Measurements from ENCODE around the gene FOXI3.

The FOXI3 gene

GRCh38 chr2:88452565-88452905 lies at the start of gene FOXI3:
Gene FOXI3 (minus strand): TSS chr2:88452693. CDS start chr2:88452535, 158 bp downstream.
- DNase-seq = no peak

- DNase-seq = no peak
Measured at GRCh38 chr2:88500691-88501090, 48.2 kb upstream of the FOXI3 start.

GRCh38 chr2:88499204-88499603 lies 46.7 kb upstream of the FOXI3 start:
- DNase-seq = no peak

- no peak for DNase-seq
Measured at GRCh38 chr2:88493481-88493880, 41.0 kb upstream of the FOXI3 start.

GRCh38 chr2:88492002-88492401 lies 39.5 kb upstream of the FOXI3 start:
- no peak for DNase-seq

GRCh38 chr2:88489181-88489580 lies 36.7 kb upstream of the FOXI3 start:
- DNase-seq = no peak

DNA sequence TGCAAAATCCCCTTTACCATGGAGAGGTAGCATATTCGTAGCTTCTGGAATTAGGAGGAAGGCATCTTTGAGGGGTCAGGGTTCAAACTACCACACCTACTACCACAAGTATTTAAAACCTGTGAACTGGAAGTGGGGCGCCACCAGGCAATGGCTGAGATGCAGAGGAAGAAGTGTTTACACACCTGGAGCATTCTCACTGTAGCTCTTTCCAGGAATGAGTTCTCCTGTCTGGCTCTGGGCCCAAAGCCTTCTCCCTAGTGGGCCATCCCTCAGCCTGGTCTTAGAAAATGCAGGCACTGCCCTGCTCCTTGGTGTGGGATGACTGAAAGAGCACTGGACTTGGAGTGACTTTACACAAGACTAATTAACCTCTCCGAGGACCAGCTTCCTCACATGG lies 30.7 kb upstream of the FOXI3 start:
- no peak for DNase-seq

DNA sequence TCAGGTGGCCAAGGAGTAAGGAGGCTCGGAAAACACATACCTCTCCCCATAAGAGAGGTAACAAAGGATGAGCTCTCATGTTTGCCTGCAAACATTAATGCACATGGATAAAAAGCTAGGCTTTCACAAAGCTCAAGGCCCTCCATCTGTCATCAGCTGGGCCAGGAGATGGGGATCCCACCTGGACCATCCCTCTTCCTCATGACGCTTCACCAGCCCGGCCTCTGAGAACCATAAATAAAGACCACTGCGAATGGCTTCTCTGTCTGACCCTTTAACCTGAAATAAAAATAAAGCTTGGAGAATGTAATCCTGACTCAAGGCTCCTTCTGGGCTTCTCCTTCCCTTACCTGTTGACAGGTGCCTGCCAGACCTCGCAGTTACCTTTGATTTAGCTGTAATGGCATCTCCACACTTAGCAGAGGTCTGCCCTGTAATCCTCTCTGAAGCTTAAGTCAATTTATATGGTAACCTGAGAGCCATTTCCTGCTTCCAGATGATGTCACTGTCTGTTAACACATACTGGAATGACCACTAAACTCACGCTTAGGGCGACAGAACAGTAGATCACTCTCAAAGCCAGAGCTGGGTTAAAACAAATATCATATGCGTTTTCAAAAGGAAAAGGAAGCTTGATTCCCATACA lies 29.3 kb upstream of the FOXI3 start:
- no peak for DNase-seq

DNA sequence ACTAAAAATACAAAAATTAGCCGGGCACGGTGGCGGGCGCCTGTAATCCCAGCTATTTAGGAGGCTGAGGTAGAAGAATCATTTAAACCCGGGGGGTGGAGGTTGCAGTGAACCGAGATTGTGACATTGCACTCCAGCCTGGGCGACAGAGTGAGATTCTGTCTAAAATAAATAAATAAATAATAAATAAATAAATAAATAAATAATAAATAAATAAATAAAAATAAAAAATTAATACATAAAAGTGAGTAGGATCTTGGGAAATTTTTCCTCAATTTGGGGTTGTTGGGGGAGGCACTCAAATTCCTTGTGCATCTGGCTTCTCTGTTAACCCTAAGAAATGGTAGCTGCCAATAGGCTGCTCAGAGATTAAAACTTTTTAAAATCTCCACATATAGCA lies 20.3 kb upstream of the FOXI3 start:
- no peak for DNase-seq

DNA sequence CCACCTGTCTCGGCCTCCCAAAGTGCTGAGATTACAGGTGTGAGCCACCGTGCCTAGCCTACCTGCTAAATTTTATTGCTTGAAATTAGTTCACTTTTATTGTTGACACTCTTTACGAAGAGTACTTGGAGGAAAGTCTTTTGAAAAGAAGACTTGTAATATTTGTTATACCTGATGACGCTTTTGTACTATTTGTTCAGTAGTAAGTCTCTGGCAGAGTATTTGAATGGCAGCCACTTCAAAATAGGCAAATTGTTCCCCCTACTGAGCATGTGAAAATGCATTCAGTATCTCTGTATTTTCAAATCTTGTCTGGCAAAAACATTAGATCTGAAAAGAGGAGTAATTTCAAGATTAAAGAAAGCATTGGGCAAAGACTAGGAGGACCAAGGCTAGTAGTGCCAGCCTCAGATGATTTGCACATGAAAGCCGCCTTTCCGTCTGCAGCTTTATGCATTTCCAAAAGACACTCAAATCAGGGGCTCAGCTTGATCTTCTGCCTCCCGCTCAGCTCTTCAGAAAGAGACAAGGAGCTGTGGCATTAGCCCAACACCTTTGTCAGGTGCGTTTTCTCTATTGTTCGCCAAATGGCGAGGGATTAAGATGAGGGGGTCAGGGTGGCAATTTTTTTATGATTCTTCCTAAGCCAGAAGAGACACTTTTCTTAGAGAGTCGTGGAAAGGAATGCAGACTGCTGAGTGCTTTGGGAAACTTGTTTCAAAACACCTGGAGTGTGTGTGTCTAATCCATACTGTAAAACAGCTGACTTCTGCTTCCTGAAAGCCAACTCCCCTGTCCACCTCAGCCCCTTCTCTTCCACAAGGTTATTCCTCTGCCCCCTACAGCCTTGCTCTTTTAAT lies 18.8 kb upstream of the FOXI3 start:
- no peak for DNase-seq

- DNase-seq = no peak
Measured at GRCh38 chr2:88469202-88470114, 17.0 kb upstream of the FOXI3 start.

GRCh38 chr2:88464153-88464552 lies 11.7 kb upstream of the FOXI3 start:
- no peak for DNase-seq

GRCh38 chr2:88458633-88459032 lies 6.1 kb upstream of the FOXI3 start:
- DNase-seq = no peak

- no peak for DNase-seq
Measured at GRCh38 chr2:88452980-88453582, 588 bp upstream of the FOXI3 start.

DNA sequence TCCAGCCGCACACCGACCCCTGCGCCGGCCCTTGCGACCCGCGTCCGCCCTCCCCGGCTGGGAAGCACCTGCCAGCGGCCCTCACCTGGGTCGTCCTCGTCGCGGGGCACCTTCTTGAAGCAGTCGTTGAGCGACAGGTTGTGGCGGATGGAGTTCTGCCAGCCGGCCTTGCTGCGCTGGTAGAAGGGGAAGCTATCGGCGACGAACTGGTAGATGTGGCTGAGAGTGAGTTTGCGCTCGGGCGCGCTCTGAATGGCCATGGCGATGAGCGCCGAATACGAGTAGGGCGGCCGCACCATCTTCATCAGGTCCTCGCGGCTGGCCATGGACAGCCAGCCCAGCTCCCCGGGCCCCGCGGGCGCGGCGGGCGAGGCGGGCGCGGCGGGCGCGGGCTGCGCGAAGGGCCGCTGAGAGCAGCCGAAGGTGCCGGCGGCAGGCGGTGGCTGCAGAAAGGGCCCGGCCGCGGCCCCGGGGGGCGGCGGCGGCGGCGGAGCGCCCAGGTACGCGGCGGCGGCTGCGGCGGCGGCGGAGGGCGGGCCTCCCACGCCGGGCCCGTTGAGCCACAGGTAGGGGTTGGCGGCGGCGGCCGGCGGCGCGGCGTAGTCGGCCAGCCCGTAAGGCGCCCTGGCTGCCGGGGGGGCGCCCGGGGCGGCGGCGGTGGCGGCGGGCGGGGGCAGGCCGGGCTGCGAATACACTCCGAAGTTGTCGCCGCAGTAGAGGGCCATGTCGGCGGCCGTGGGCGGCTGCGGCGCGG lies 505 bp downstream of the FOXI3 start:
- DNase-seq = no peak

- DNase-seq = no peak
Measured at GRCh38 chr2:88450925-88451810, 1.3 kb downstream of the FOXI3 start.

DNA sequence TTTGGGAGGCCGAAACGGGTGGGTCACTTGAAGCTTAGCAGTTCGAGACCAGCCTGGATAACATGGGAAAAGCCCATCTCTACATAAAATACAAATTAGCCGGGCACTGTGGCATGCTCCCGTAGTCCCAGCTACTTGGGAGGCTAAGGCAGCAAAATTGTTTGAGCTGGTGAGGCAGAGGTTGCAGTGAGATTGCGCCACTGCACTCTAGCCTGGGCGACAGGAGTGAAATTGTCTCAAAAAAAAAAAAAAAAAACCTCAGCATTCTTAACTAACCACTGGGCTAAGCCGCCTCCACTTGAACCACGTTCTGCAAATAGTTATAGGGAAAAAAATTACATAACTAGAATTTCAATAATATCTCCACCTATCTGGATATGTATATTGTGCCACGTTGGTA lies 2.3 kb downstream of the FOXI3 start:
- DNase-seq = no peak

- DNase-seq = no peak
Measured at GRCh38 chr2:88448248-88448647, 4.2 kb downstream of the FOXI3 start.

DNA sequence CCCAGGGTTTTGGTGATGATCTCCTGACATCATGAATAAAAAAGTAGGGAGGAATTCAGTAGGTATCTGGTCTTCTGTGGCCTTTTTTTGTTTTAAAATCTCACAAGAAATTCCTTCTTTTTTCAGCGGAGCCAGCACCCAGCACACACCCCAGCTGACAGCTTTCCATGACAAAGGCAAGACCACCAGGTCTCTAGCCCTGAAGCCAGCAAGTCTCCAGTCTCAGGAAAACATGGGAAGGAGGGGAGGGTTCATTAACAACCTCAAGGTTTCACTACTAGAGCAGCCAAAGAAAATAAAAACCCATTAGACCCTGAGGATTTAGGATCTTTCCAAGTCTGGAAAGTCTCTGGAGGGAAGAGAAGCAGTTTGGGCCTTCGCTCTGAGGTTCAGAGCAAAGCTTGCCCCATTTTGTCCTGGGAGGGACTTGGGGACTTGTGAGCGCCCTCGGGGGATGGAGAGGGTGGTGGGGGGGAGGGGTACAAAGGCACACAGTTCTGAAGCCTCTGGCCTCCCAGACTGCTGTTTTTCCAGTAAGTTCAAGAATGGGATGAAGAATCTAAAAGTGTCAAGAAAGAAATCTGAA lies 9.0 kb downstream of the FOXI3 start:
- DNase-seq = no peak

- no peak for DNase-seq
Measured at GRCh38 chr2:88442473-88442872, 10.0 kb downstream of the FOXI3 start.

GRCh38 chr2:88442061-88442460 lies 10.4 kb downstream of the FOXI3 start:
- DNase-seq = no peak

All from NCI-H1417 treated with DMSO at 0.1 percent for 48 hours (cell line).